Brain microvascular endothelial cell (primary cell): Measurements from ENCODE around the gene CR1.
"Not testable (repeated sequence)": the region's sequence is repeated elsewhere in the genome, so short reads cannot be mapped to it uniquely, and the experiment has no call there.

ENCODE experiments used
- DNase-seq: peaks from one replicate; pipeline ENCODE4 v3.0.0-alpha.2; 2020
- H3K27ac ChIP-seq: fragments of 250-450 bp; sonication (Bioruptor Pico); 2 replicates; pipeline ENCODE4 v1.5.1; 2020; ENCODE audit warnings: mild to moderate bottlenecking, moderate library complexity
- H3K27me3 ChIP-seq: fragments of 250-450 bp; sonication (Bioruptor Pico); replicated peaks from 2 replicates; pipeline ENCODE4 v1.5.1; 2020; ENCODE audit warnings: mild to moderate bottlenecking
- H3K36me3 ChIP-seq: fragments of 250-450 bp; sonication (Bioruptor Pico); replicated peaks from 2 replicates; pipeline ENCODE4 v1.5.1; 2020; ENCODE audit warnings: mild to moderate bottlenecking
- H3K4me3 ChIP-seq: 2 replicates; pipeline ENCODE4 v1.5.1; 2011; ENCODE audit warnings: low read depth, mild to moderate bottlenecking, control low read depth, low read length, moderate library complexity
- in situ Hi-C: cut with HindIII; loops from 2 replicates; pipeline ENCODE4 v1.10.0; 2017; ENCODE audit warnings: low sequenced_read_pairs, low pct_ligation_motif_present
- TF ChIP-seq, protein P1 (sequence below): IDR thresholded peaks from 2 replicates; pipeline ENCODE4 v1.5.1; 2011; ENCODE audit warnings: low read depth, mild to moderate bottlenecking, moderate library complexity, low read length, control low read depth, inconsistent platforms; ENCODE audit errors: missing control alignments

The CR1 gene

DNA sequence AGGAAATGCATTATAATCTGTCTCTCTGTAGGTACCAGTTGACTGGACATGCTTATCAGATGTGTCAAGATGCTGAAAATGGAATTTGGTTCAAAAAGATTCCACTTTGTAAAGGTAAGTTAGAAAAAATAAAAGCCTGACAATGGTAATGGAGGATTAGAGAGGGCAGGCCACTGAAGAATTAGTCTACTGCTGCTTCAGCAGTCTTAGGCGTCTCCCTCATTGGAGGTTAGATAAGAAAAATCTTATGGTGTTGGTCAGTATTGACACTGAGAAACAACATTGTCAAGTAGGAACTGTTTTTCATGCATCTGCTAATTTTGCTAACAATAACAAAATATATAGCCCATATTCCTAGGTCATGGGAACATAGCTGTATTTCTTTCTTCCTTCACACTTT lies 21.7 kb upstream of the CR1 start:
- Histone ChIP-seq H3K4me3 (no peak overlapping the region), H3K27ac (no peak overlapping the region), H3K27me3 (no peaks in the 10 kb centered on the region), H3K36me3 (no peaks in the 10 kb centered on the region)
- TF ChIP-seq, protein P1, sequence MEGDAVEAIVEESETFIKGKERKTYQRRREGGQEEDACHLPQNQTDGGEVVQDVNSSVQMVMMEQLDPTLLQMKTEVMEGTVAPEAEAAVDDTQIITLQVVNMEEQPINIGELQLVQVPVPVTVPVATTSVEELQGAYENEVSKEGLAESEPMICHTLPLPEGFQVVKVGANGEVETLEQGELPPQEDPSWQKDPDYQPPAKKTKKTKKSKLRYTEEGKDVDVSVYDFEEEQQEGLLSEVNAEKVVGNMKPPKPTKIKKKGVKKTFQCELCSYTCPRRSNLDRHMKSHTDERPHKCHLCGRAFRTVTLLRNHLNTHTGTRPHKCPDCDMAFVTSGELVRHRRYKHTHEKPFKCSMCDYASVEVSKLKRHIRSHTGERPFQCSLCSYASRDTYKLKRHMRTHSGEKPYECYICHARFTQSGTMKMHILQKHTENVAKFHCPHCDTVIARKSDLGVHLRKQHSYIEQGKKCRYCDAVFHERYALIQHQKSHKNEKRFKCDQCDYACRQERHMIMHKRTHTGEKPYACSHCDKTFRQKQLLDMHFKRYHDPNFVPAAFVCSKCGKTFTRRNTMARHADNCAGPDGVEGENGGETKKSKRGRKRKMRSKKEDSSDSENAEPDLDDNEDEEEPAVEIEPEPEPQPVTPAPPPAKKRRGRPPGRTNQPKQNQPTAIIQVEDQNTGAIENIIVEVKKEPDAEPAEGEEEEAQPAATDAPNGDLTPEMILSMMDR = no peak
- DNase-seq = no peak
- in situ Hi-C loops = no loop called here

DNA sequence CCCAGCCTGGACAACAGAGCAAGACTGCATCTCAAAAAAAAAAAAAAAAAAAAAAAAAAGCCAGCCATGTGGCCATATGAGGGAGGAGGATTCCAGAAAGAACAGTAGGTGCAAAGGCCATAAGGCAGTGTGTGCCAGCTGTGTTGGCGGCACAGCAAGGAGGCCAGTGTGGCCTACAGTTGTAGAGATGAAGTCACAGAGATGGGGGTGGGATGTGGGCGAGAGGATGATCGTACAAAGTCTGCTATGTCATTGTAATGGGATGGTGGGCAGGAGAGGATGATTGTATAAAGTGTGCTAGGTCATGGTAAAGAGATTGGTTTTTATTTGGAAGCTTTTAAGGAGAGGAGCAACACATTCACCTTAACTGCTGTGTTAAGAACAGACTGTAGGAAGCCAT lies 9.8 kb upstream of the CR1 start:
- no peaks in the 10 kb centered on the region for H3K36me3 ChIP-seq
- TF ChIP-seq, protein P1 = no peak
- no peak overlapping the region for H3K4me3 ChIP-seq
- H3K27me3 ChIP-seq = no peaks in the 10 kb centered on the region
- H3K27ac ChIP-seq = no peak overlapping the region
- in situ Hi-C loops = no loop called here
- DNase-seq = no peak

DNA sequence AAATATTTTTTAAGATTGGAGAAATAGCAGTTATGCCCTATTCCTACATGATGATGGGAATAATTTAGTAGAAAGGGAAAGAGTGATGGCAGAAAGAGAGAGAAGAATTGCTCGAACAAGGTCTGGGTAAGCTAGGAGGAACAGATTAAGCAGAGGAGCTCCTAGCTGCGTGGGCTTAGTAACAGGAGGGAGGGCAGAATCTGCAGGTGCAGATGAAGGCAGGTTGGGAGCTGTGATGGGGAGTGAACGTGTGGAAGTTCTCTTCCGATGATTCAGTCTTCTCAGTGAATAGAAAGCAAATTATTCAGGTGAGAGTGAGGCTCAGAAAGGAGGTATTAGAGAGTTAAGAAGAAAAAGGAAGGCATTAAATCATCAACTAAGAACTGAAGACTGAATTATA lies 8.3 kb upstream of the CR1 start:
- in situ Hi-C loops = no loop called here
- TF ChIP-seq, protein P1 = no peak
- Histone ChIP-seq H3K36me3 (no peaks in the 10 kb centered on the region), H3K27me3 (no peaks in the 10 kb centered on the region), H3K4me3 (no peak overlapping the region), H3K27ac (no peak overlapping the region)
- no peak for DNase-seq

DNA sequence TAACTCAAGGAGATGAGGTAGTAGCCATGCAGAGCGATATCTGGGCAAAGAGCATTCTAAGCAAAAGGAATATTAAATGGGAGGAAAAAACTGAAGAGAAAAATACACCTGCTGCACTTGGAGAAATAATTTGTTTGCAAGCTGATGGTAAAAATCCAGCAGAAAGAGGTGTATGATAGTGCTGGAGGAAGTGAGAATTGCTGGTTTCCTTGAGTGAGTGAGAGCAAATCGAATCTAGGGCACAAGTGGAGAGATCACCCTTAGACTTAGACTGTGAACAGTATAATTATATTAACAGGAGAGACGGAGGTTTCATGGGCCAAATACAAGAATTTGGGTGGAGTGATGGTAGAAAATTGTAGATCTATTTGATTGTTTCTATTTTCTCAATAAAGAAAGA lies 2.7 kb upstream of the CR1 start:
- DNase-seq = no peak
- peaks cover 35% of the 10 kb centered on the region for H3K27me3 ChIP-seq
- in situ Hi-C loops = no loop called here
- TF ChIP-seq, protein P1 = no peak
- H3K27ac ChIP-seq = no peak overlapping the region
- no peaks in the 10 kb centered on the region for H3K36me3 ChIP-seq
- H3K4me3 ChIP-seq = no peak overlapping the region

DNA sequence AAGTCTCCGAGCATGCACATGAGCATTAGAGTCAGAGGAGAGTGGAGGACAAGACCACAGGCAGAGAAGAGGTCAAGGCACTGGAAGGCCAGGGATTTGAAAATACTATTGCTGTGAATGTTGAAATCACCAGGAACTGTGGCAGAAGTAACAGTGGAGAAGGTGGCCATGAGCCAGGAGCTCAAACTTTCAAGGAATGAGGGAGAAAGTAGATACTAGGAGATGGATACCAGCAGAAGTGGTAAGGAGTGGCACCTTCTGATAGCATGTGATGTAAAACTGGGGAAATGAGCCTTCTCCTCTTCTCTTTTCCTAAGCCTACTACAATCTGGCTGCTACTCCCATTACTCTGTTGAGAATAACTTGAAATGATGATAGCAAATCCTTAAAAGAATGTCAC lies 1.8 kb upstream of the CR1 start:
- peaks cover 38% of the 10 kb centered on the region for H3K27me3 ChIP-seq
- in situ Hi-C loops = no loop called here
- TF ChIP-seq, protein P1 = no peak
- H3K4me3 ChIP-seq = no peak overlapping the region
- H3K36me3 ChIP-seq = no peaks in the 10 kb centered on the region
- no peak overlapping the region for H3K27ac ChIP-seq
- DNase-seq = no peak

DNA sequence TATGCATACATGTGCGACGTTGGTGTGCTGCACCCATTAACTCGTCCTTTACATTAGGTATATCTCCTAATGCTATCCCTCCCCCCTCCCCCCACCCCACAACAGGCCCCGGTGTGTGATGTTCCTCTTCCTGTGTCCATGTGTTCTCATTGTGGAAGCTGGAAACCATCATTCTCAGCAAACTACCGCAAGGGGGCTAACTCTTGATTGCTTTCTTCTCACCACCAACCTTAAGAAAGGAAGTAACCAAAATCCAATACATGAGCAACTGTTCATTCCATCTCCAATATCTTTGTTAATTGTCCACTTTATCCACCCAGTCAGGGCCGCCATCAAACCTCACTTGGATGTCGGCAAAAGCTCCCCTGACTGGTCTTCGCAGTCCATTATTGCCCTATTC lies 676 bp upstream of the CR1 start:
- H3K4me3 ChIP-seq, H3K27ac ChIP-seq, DNase-seq, H3K36me3 ChIP-seq, in situ Hi-C loops: not testable (repeated sequence)
- H3K27me3 ChIP-seq = peaks cover 38% of the 10 kb centered on the region
